GM12878 (cell line): ENCODE results near the gene ITPR3. TPM values are rescaled to one million over a fixed set of nuclear protein-coding genes. Genes with fewer than 3 reads are reported as not detected.
A peak's percentile ranks its signal among the peaks of the same experiment; 100 is the strongest.

Experiments used
- ATAC-seq: fragments of 200-7000 bp; cut with Tn5 transposase; 3 replicates; pipeline ENCODE4 v1.9.1; 2020; ENCODE audit warnings: mild to moderate bottlenecking, moderate library complexity
- BruUV-seq: library from RNA; stranded (reverse); fragments of 400-500 nt; replicated peaks from 2 replicates; lab custom pipeline; 2021; lab: Mats Ljungman, UMichigan
- CTCF ChIA-PET: fragments of 300-600 bp; sonication (Branson Sonifier 250); formaldehyde crosslinking; extraction: SDS; loops from one replicate; lab custom pipeline; 2021; ENCODE audit warnings: inconsistent platforms; lab: Yijun Ruan, JAX
- POLR2A ChIA-PET: fragments of 350-600 bp; formaldehyde crosslinking; extraction: SDS; loops from one replicate; lab custom pipeline; 2021; ENCODE audit warnings: inconsistent platforms; lab: Charles Lee
- RAD21 ChIA-PET: fragments of 300-600 bp; sonication (Branson Sonifier 250); formaldehyde crosslinking; loops from one replicate; lab custom pipeline; 2023; ENCODE audit warnings: antibody characterized with exemption; ENCODE audit not compliant: unreplicated experiment; lab: Charles Lee
- SMC1A ChIA-PET: fragments of 300-600 bp; sonication (Branson Sonifier 250); formaldehyde crosslinking; loops from one replicate; lab custom pipeline; 2023; ENCODE audit not compliant: unreplicated experiment, uncharacterized antibody; lab: Charles Lee
- DNase-seq: peaks from one replicate; pipeline ENCODE4 v3.0.0-alpha.2; 2011; ENCODE audit warnings: low read depth, low spot score
- FAIRE-seq: peaks from 3 replicates; lab custom pipeline; 2011; peaks lifted over from hg19 to GRCh38; lab: Jason Lieb, UNC
- H2AFZ ChIP-seq: 2 replicates; pipeline ENCODE4 v1.6.0; 2011; ENCODE audit warnings: low read depth, low read length, control low read depth; ENCODE audit not compliant: control insufficient read depth
- H3K27ac ChIP-seq: 2 replicates; pipeline ENCODE4 v1.5.1; 2011; ENCODE audit warnings: control low read depth; ENCODE audit not compliant: control insufficient read depth, insufficient read depth
- H3K27me3 ChIP-seq, 2 experiments: replicated peaks in 1 of 2; 2 replicates each; pipeline versions ENCODE4 v1.6.0 to v1.6.1; 2011; ENCODE audit warnings: low read length in 1 of 2; ENCODE audit not compliant: control insufficient read depth in 2 of 2, insufficient read depth in 2 of 2
- H3K36me3 ChIP-seq, 2 experiments: 2 replicates each; pipeline ENCODE4 v1.5.1; 2011; ENCODE audit warnings: low read length in 1 of 2; ENCODE audit not compliant: control insufficient read depth in 2 of 2, insufficient read depth in 2 of 2
- H3K4me1 ChIP-seq: 2 replicates; pipeline ENCODE4 v1.6.1; 2011; ENCODE audit warnings: mild to moderate bottlenecking, low read length, moderate library complexity, mixed read lengths; ENCODE audit not compliant: control insufficient read depth, insufficient read depth
- H3K4me2 ChIP-seq: 2 replicates; pipeline ENCODE4 v1.6.0; 2011; ENCODE audit warnings: control low read depth; ENCODE audit not compliant: control insufficient read depth, insufficient read depth
- H3K4me3 ChIP-seq: fragments of 200-600 bp; sonication (generic); 2 replicates; pipeline ENCODE4 v1.5.1; 2016
- H3K79me2 ChIP-seq: 2 replicates; pipeline ENCODE4 v1.6.0; 2011; ENCODE audit warnings: low read length; ENCODE audit not compliant: control insufficient read depth, insufficient read depth
- H3K9ac ChIP-seq: 2 replicates; pipeline ENCODE4 v1.8.0; 2011; ENCODE audit warnings: low read length, control low read depth, mixed read lengths; ENCODE audit not compliant: control insufficient read depth, insufficient read depth
- H3K9me3 ChIP-seq: replicated peaks from 3 replicates; pipeline ENCODE4 v1.5.1; 2011; ENCODE audit warnings: mild to moderate bottlenecking, low read length; ENCODE audit not compliant: control insufficient read depth, insufficient read depth
- H4K20me1 ChIP-seq: 2 replicates; pipeline ENCODE4 v1.6.0; 2011; ENCODE audit not compliant: control insufficient read depth, insufficient read depth
- ATF3 ChIP-seq: IDR thresholded peaks from 2 replicates; pipeline ENCODE4 v1.6.1; 2011; ENCODE audit warnings: low read depth, mild to moderate bottlenecking, low read length, moderate library complexity, borderline replicate concordance; ENCODE audit errors: extremely low read depth
- ATF7 ChIP-seq: fragments of 450-650 bp; IDR thresholded peaks from 2 replicates; pipeline ENCODE4 v1.6.1; 2016; ENCODE audit warnings: low read depth, mild to moderate bottlenecking
- BCL3 ChIP-seq: IDR thresholded peaks from 2 replicates; pipeline ENCODE4 v1.6.1; 2011; ENCODE audit warnings: borderline replicate concordance, low read depth, mild to moderate bottlenecking, moderate library complexity, low read length; ENCODE audit not compliant: insufficient read depth, poor library complexity, severe bottlenecking
- IRF5 ChIP-seq: fragments of 450-650 bp; IDR thresholded peaks from 2 replicates; pipeline ENCODE4 v1.6.1; 2017; ENCODE audit warnings: borderline replicate concordance
- NBN ChIP-seq: fragments of 450-650 bp; IDR thresholded peaks from 2 replicates; pipeline ENCODE4 v1.6.1; 2016
- POLR2A ChIP-seq: IDR thresholded peaks from 2 replicates; pipeline ENCODE4 v1.6.1; 2011; ENCODE audit warnings: low read depth, mild to moderate bottlenecking, low read length
- PRDM15 ChIP-seq: fragments of 450-650 bp; formaldehyde crosslinking; IDR thresholded peaks from 2 replicates; pipeline ENCODE4 v1.4.0; 2020; ENCODE audit warnings: mild to moderate bottlenecking, moderate library complexity
- SIN3A ChIP-seq: IDR thresholded peaks from 2 replicates; pipeline ENCODE4 v1.6.1; 2012; ENCODE audit warnings: low read depth, low read length, improper control_type of control experiment
- SMARCA5 ChIP-seq: fragments of 450-650 bp; IDR thresholded peaks from 2 replicates; pipeline ENCODE4 v1.6.1; 2017; ENCODE audit warnings: mild to moderate bottlenecking
- SREBF1 ChIP-seq: IDR thresholded peaks from 2 replicates; pipeline ENCODE4 v1.6.1; 2012; ENCODE audit warnings: mild to moderate bottlenecking, low read length
- WGBS: methylation state at CpG from one replicate; pipeline ENCODE4 v1.1.6; 2016; ENCODE audit warnings: low lambda C conversion rate; ENCODE audit not compliant: insufficient replicate concordance, insufficient coverage; ENCODE audit errors: missing lambda C conversion rate; 5-methylcytosine and 5-hydroxymethylcytosine counted together
- in situ Hi-C: fragments of 300-500 bp; cut with MboI; formaldehyde crosslinking; loops from 9 replicates; pipeline ENCODE4 v1.14.3; 2018; ENCODE audit warnings: mixed read lengths
- intact Hi-C: fragments of 100-400 bp; cut with micrococcal nuclease; formaldehyde crosslinking; loops from one replicate; pipeline ENCODE4 v1.14.2; 2022; ENCODE audit not compliant: unreplicated experiment
- polyA plus RNA-seq, 11 experiments: library from polyadenylated mRNA; depleted of rRNA in 4 of 11; unstranded in 6 of 11; stranded (reverse) in 5 of 11; fragments of >200 nt; fragmentation: Nextera tagmentation in 4 of 11; fragmentation: Illumina TruSeq in 1 of 11; extraction: Ambion mirVana in 4 of 11; extraction: Trizol in 1 of 11; gene quantifications; 1 replicate in 1 of 11; 2 replicates in 10 of 11; pipeline versions ENCODE4 v1.2.1 to v1.2.3, GENCODE V29; 2011 to 2016; ENCODE audit warnings: inconsistent platforms in 2 of 11, missing spikeins in 2 of 11, low read depth in 1 of 11
- total RNA-seq, 4 experiments: library from RNA; depleted of rRNA in 3 of 4; stranded (reverse); fragments of >200 nt in 3 of 4; fragmentation: Illumina TruSeq in 1 of 4; extraction: Trizol in 1 of 4; gene quantifications; 2 replicates each; pipeline versions ENCODE4 v1.2.1 to v1.2.3, GENCODE V29; 2013 to 2021

The ITPR3 gene
- total and polyA plus RNA-seq, 10 of the 15 experiments (the other 5 are each of a cell fraction or from before 2014, with no cell fraction given) = 0.32 to 34.0 (median 11.9) TPM

GRCh38 chr6:33658982-33659689, 38.0 kb downstream of the ITPR3 start:
- Histone ChIP-seq H3K27ac (no peak overlapping the region), H3K9ac (no peak overlapping the region), H3K27me3 (no peaks in the 10 kb centered on the region), H3K79me2 (no peaks in the 10 kb centered on the region), H3K9me3 (no peaks in the 10 kb centered on the region), H3K4me3 (no peak overlapping the region), H3K36me3 (peaks cover 4 to 35% of the 10 kb centered on the region in 2 experiments; a peak in 3 of 4 replicates), H3K4me2 (no peak overlapping the region), H4K20me1 (no peaks in the 10 kb centered on the region)
- ChIA-PET POLR2A (no interaction called here), RAD21 (no interaction called here), CTCF (no interaction called here), SMC1A (no interaction called here)
- no TSS peak for BruUV-seq
- intact Hi-C loops = no loop called here
- ATAC-seq = no peak
- no peak for DNase-seq
- TF ChIP-seq SMARCA5 = no peak
- TF ChIP-seq POLR2A = peak; percentile 18; the same call in 1 of the 2 replicates
- TF ChIP-seq, all 136 proteins: peak for 1
- no peak for FAIRE-seq
- Histone ChIP-seq H2AFZ (no peak overlapping the region), H3K4me1 (no peaks in the 10 kb centered on the region)
- in situ Hi-C loops = no loop called here
- 94% methylated on average over 16 of the region's 16 CpGs for WGBS

GRCh38 chr6:33659986-33660385, 38.9 kb downstream of the ITPR3 start:
- Histone ChIP-seq H3K4me2 (no peak overlapping the region), H3K27ac (no peak overlapping the region), H3K9me3 (no peaks in the 10 kb centered on the region), H3K4me1 (no peaks in the 10 kb centered on the region), H4K20me1 (no peaks in the 10 kb centered on the region), H3K27me3 (no peaks in the 10 kb centered on the region), H2AFZ (no peak overlapping the region), H3K36me3 (peaks cover 4 to 37% of the 10 kb centered on the region in 2 experiments; a peak in 3 of 4 replicates), H3K79me2 (no peaks in the 10 kb centered on the region), H3K9ac (no peak overlapping the region), H3K4me3 (no peak overlapping the region)
- SMC1A ChIA-PET = no interaction called here
- RAD21 ChIA-PET = no interaction called here
- in situ Hi-C loops (no loop called here), intact Hi-C loops (no loop called here)
- FAIRE-seq = no peak
- no TSS peak for BruUV-seq
- 93% methylated on average over 6 of the region's 6 CpGs for WGBS
- CTCF ChIA-PET = interaction anchor here (0.6 kb wide), 1 partner anchor 261 kb away, joined by 3 read pairs; no protein-coding TSS in a partner anchor
- ATAC-seq = no peak
- POLR2A ChIA-PET = no interaction called here
- DNase-seq = no peak
- no peak for TF ChIP-seq ATF7
- no peak for TF ChIP-seq SIN3A
- TF ChIP-seq IRF5 = no peak
- TF ChIP-seq BCL3 = no peak
- no peak for TF ChIP-seq NBN
- no peak for TF ChIP-seq PRDM15 (CRISPR knock-in tag)
- no peak for TF ChIP-seq SREBF1
- no peak for TF ChIP-seq ATF3
